ENCODE data around the gene C9orf43. TPM values are rescaled to one million over a fixed set of nuclear protein-coding genes. Genes with fewer than 3 reads are reported as not detected.
"Not testable (repeated sequence)": the region's sequence is repeated elsewhere in the genome, so short reads cannot be mapped to it uniquely, and the experiment has no call there.

The C9orf43 gene
- total RNA-seq, 1 experiment from 2014 or later: 0.28 TPM

- CTCF ChIA-PET: interaction anchor here (1.1 to 2.0 kb wide), 2 partner anchors 7 to 14 kb away, joined by 3 to 5 read pairs; partner anchors contain the start of gene BSPRY
- no peak for DNase-seq (ENCODE audit: low spot score)
- no peaks in the 10 kb centered on the region for H3K36me3 Mint-ChIP-seq
- ATAC-seq: no peak
- H3K27ac Mint-ChIP-seq: no peak overlapping the region
- H3K9me3 Mint-ChIP-seq: no peaks in the 10 kb centered on the region
- no peak for TF ChIP-seq SOX15 (CRISPR knock-in tag; IDR thresholded peaks at IDR 0.05)
- TF ChIP-seq ATF2 (CRISPR knock-in tag; IDR thresholded peaks at IDR 0.05; ENCODE audit: borderline replicate concordance, low read depth): no peak
- TF ChIP-seq ELF4 (CRISPR knock-in tag; IDR thresholded peaks at IDR 0.05; ENCODE audit: low read depth): no peak
- TF ChIP-seq EMX1 (CRISPR knock-in tag; IDR thresholded peaks at IDR 0.05): no peak
- TF ChIP-seq, protein P1, sequence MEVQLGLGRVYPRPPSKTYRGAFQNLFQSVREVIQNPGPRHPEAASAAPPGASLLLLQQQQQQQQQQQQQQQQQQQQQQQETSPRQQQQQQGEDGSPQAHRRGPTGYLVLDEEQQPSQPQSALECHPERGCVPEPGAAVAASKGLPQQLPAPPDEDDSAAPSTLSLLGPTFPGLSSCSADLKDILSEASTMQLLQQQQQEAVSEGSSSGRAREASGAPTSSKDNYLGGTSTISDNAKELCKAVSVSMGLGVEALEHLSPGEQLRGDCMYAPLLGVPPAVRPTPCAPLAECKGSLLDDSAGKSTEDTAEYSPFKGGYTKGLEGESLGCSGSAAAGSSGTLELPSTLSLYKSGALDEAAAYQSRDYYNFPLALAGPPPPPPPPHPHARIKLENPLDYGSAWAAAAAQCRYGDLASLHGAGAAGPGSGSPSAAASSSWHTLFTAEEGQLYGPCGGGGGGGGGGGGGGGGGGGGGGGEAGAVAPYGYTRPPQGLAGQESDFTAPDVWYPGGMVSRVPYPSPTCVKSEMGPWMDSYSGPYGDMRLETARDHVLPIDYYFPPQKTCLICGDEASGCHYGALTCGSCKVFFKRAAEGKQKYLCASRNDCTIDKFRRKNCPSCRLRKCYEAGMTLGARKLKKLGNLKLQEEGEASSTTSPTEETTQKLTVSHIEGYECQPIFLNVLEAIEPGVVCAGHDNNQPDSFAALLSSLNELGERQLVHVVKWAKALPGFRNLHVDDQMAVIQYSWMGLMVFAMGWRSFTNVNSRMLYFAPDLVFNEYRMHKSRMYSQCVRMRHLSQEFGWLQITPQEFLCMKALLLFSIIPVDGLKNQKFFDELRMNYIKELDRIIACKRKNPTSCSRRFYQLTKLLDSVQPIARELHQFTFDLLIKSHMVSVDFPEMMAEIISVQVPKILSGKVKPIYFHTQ (CRISPR knock-in tag; IDR thresholded peaks at IDR 0.05): no peak
- TF ChIP-seq HMGA2 (CRISPR knock-in tag; IDR thresholded peaks at IDR 0.05): no peak
- TF ChIP-seq ZBTB21 (CRISPR knock-in tag; IDR thresholded peaks at IDR 0.05; ENCODE audit: borderline replicate concordance): no peak
- no peak for TF ChIP-seq USF2 (CRISPR knock-in tag; IDR thresholded peaks at IDR 0.05)
- TF ChIP-seq, protein P2, sequence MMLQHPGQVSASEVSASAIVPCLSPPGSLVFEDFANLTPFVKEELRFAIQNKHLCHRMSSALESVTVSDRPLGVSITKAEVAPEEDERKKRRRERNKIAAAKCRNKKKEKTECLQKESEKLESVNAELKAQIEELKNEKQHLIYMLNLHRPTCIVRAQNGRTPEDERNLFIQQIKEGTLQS (CRISPR knock-in tag; conservative IDR thresholded peaks at IDR 0.05): no peak
- no peak for TF ChIP-seq ZNF396 (CRISPR knock-in tag; IDR thresholded peaks at IDR 0.05; ENCODE audit: borderline replicate concordance)
- no peak for TF ChIP-seq TCF7 (CRISPR knock-in tag; IDR thresholded peaks at IDR 0.05; ENCODE audit: low read depth)
- no peak for TF ChIP-seq GRHL2 (CRISPR knock-in tag; IDR thresholded peaks at IDR 0.05; ENCODE audit: insufficient replicate concordance, severe bottlenecking)
- TF ChIP-seq, protein P3, sequence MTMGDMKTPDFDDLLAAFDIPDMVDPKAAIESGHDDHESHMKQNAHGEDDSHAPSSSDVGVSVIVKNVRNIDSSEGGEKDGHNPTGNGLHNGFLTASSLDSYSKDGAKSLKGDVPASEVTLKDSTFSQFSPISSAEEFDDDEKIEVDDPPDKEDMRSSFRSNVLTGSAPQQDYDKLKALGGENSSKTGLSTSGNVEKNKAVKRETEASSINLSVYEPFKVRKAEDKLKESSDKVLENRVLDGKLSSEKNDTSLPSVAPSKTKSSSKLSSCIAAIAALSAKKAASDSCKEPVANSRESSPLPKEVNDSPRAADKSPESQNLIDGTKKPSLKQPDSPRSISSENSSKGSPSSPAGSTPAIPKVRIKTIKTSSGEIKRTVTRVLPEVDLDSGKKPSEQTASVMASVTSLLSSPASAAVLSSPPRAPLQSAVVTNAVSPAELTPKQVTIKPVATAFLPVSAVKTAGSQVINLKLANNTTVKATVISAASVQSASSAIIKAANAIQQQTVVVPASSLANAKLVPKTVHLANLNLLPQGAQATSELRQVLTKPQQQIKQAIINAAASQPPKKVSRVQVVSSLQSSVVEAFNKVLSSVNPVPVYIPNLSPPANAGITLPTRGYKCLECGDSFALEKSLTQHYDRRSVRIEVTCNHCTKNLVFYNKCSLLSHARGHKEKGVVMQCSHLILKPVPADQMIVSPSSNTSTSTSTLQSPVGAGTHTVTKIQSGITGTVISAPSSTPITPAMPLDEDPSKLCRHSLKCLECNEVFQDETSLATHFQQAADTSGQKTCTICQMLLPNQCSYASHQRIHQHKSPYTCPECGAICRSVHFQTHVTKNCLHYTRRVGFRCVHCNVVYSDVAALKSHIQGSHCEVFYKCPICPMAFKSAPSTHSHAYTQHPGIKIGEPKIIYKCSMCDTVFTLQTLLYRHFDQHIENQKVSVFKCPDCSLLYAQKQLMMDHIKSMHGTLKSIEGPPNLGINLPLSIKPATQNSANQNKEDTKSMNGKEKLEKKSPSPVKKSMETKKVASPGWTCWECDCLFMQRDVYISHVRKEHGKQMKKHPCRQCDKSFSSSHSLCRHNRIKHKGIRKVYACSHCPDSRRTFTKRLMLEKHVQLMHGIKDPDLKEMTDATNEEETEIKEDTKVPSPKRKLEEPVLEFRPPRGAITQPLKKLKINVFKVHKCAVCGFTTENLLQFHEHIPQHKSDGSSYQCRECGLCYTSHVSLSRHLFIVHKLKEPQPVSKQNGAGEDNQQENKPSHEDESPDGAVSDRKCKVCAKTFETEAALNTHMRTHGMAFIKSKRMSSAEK (CRISPR knock-in tag; IDR thresholded peaks at IDR 0.05; ENCODE audit: borderline replicate concordance): no peak
- TF ChIP-seq ZNF423 (CRISPR knock-in tag; IDR thresholded peaks at IDR 0.05): no peak
- no peak overlapping the region for H3K4me3 Mint-ChIP-seq
- no peaks in the 10 kb centered on the region for H3K27me3 Mint-ChIP-seq (ENCODE audit: low read depth)
- POLR2A ChIA-PET: no interaction called here
- H3K4me1 Mint-ChIP-seq: peaks cover 12% of the 10 kb centered on the region
Observed at GRCh38 chr9:113363336-113363735, 47.2 kb upstream of the C9orf43 start.

- DNase-seq (ENCODE audit: low spot score) (no peak), ATAC-seq (no peak)
- H3K4me1 Mint-ChIP-seq: peaks cover 12% of the 10 kb centered on the region
- no peak for TF ChIP-seq ZNF263 (CRISPR knock-in tag; IDR thresholded peaks at IDR 0.05; ENCODE audit: low read depth)
- POLR2A ChIA-PET: no interaction called here
- H3K9me3 Mint-ChIP-seq: no peaks in the 10 kb centered on the region
- CTCF ChIA-PET: interaction anchor here (0.6 to 2.0 kb wide), 4 partner anchors 16 to 226 kb away, joined by 3 to 5 read pairs (median 3); partner anchors contain the start of gene BSPRY
- no peak overlapping the region for H3K4me3 Mint-ChIP-seq
- no peak overlapping the region for H3K27ac Mint-ChIP-seq
- H3K27me3 Mint-ChIP-seq (ENCODE audit: low read depth): no peaks in the 10 kb centered on the region
- peaks cover 2% of the 10 kb centered on the region; the same call in 1 of the 2 replicates for H3K36me3 Mint-ChIP-seq
Observed at GRCh38 chr9:113364951-113365350, 45.6 kb upstream of the C9orf43 start.

DNA sequence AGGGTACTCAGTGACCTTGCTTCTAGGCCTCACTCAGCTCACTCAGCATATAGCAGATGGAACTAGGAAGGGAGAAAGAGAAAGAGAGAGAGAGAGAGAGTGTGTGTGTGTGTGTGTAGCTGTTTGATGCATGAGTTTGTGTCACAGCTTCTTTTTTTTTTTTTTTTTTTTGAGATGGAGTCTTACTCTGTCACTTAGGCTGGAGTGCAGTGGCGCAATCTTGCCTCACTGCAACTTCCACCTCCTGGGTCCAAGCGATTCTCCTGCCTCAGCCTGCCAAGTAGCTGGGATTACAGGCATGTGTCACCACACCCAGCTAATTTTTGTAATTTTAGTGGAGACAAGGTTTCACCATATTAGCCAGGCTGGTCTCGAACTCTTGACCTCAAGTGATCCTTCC is 44.9 kb upstream of the C9orf43 start:
- H3K4me1 Mint-ChIP-seq; H3K27ac Mint-ChIP-seq; H3K36me3 Mint-ChIP-seq; H3K4me3 Mint-ChIP-seq; POLR2A ChIA-PET; DNase-seq (ENCODE audit: low spot score); H3K27me3 Mint-ChIP-seq (ENCODE audit: low read depth); H3K9me3 Mint-ChIP-seq; ATAC-seq: not testable (repeated sequence)
- CTCF ChIA-PET: interaction anchor here (1.4 kb wide), 1 partner anchor 226 kb away, joined by 3 read pairs; no protein-coding TSS in a partner anchor
